Skeletal muscle cell (primary cell): ENCODE data around the gene TRIM48.
"Not testable (repeated sequence)": the region's sequence is repeated elsewhere in the genome, so short reads cannot be mapped to it uniquely, and the experiment has no call there.

ENCODE experiments used
- DNase-seq: peaks from one replicate; pipeline ENCODE4 v3.0.0-alpha.2; 2010; ENCODE audit warnings: low read depth
- H3K4me3 ChIP-seq: 2 replicates; pipeline ENCODE4 v1.5.1; 2011; ENCODE audit warnings: low read depth, mild to moderate bottlenecking, control low read depth, low read length, moderate library complexity

TRIM48 gene

GRCh38 chr11:55261855-55262254, at the start of gene TRIM48:
Gene TRIM48 (plus strand): TSS chr11:55262155. CDS start chr11:55262268, 113 bp downstream.
- DNase-seq, H3K4me3 ChIP-seq: not testable (repeated sequence)

GRCh38 chr11:55238316-55238715, 23.6 kb upstream of the TRIM48 start:
- DNase-seq, H3K4me3 ChIP-seq: not testable (repeated sequence)

- H3K4me3 ChIP-seq, result no peak overlapping the region
- DNase-seq, result no peak
Observed at GRCh38 chr11:55263081-55263480, 1.1 kb downstream of the TRIM48 start.
